Endothelial cell (in vitro differentiated cells): ENCODE results near the gene CLEC2L. TPM values are rescaled to one million over a fixed set of nuclear protein-coding genes. Genes with fewer than 3 reads are reported as not detected.

Experiments
- DNase-seq: peaks from one replicate; pipeline ENCODE4 v3.0.0; 2021; ENCODE audit warnings: low spot score
- H3K27ac Mint-ChIP-seq: one replicate; pipeline ENCODE4 v1.8.0; 2021; ENCODE audit warnings: mixed read lengths, inconsistent platforms; ENCODE audit not compliant: unreplicated experiment
- H3K27me3 Mint-ChIP-seq: one replicate; pipeline ENCODE4 v1.8.0; 2021; ENCODE audit warnings: mild to moderate bottlenecking, moderate library complexity, mixed read lengths, inconsistent platforms; ENCODE audit not compliant: unreplicated experiment
- H3K36me3 Mint-ChIP-seq: one replicate; pipeline ENCODE4 v1.8.0; 2021; ENCODE audit warnings: mild to moderate bottlenecking, low read depth, mixed read lengths, inconsistent platforms; ENCODE audit not compliant: unreplicated experiment
- H3K4me1 Mint-ChIP-seq: one replicate; pipeline ENCODE4 v1.8.0; 2021; ENCODE audit warnings: mild to moderate bottlenecking, mixed read lengths, inconsistent platforms; ENCODE audit not compliant: unreplicated experiment
- H3K4me3 Mint-ChIP-seq: one replicate; pipeline ENCODE4 v1.8.0; 2021; ENCODE audit warnings: mild to moderate bottlenecking, mixed read lengths, inconsistent platforms; ENCODE audit not compliant: unreplicated experiment
- H3K9me3 Mint-ChIP-seq: one replicate; pipeline ENCODE4 v1.8.0; 2021; ENCODE audit warnings: mixed read lengths, inconsistent platforms; ENCODE audit not compliant: unreplicated experiment
- CTCF ChIP-seq: fragments of 200-600 bp; sonication (generic); IDR thresholded peaks from one replicate; pipeline ENCODE4 v1.5.0; 2021; ENCODE audit warnings: antibody characterized with exemption; ENCODE audit not compliant: unreplicated experiment
- total RNA-seq: library from RNA; stranded (reverse); fragmentation: NEBNext Ultra II Directional; extraction: Animal tissue kit (Norgen Biotek cat#: 25700); gene quantifications from one replicate; pipeline ENCODE4 v1.2.1, GENCODE V29; 2021; ENCODE audit not compliant: unreplicated experiment

CLEC2L gene
- total RNA-seq, 1 donor from 2014 or later, result not detected

- H3K27me3 Mint-ChIP-seq, result peaks cover 2% of the 10 kb centered on the region
- no peaks in the 10 kb centered on the region for H3K9me3 Mint-ChIP-seq
- TF ChIP-seq CTCF, result no peak
- no peak overlapping the region for H3K27ac Mint-ChIP-seq
- peaks cover 18% of the 10 kb centered on the region for H3K36me3 Mint-ChIP-seq
- no peak for DNase-seq
- no peak overlapping the region for H3K4me3 Mint-ChIP-seq
- H3K4me1 Mint-ChIP-seq, result no peaks in the 10 kb centered on the region
Measured at GRCh38 chr7:139576179-139576973, 52.9 kb downstream of the CLEC2L start.

DNA sequence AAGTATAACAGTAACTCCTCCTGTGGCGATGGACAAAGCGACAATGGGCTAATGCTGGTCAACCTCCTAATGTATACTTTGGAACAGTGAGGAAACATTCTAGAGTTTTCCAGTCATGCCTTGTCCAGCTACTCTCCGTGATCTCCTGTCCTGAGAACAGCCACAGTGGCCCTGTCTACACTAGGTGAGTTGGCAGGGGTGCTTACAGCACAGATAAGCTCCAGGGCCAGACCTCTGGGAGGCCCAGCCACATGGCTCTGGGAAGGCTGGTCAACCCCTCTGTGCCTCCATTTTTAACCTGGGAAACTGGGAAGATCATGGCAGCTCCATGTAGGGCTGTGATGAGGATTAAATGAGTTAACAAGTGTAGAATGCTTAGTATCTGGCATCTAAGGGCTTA is 57.0 kb downstream of the CLEC2L start:
- H3K4me1 Mint-ChIP-seq, result peaks cover 10% of the 10 kb centered on the region
- peaks cover 22% of the 10 kb centered on the region for H3K36me3 Mint-ChIP-seq
- no peak for DNase-seq
- H3K9me3 Mint-ChIP-seq, result no peaks in the 10 kb centered on the region
- no peak overlapping the region for H3K27ac Mint-ChIP-seq
- peaks cover 2% of the 10 kb centered on the region for H3K27me3 Mint-ChIP-seq
- H3K4me3 Mint-ChIP-seq, result no peak overlapping the region
- TF ChIP-seq CTCF, result no peak

DNA sequence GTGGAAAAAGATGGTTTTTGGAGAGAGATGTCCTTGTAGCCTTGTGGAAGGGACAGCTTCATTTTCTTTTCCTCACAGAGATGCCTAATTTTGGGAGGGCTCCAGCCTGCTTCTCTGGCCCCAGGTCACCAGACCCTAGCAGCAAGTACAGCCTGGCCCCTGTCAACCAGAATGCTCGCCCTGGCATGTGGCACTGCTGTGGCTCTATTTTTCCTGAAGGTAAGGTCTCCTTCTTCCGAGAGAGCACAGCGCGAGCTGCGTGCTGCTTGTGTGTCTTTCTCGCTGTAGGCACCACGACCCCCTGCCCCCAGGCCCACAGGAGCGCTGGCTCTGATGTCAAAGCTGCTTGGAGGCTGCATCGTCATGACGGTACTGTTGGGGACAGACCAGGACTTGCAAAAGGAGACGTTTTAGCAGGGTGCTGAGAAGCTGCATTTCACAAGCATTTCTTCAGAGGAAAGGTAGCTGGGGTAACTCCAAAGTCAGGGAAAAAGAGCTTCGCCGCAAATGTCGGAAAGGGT is 58.7 kb downstream of the CLEC2L start:
- H3K36me3 Mint-ChIP-seq, result peaks cover 17% of the 10 kb centered on the region
- H3K9me3 Mint-ChIP-seq, result no peaks in the 10 kb centered on the region
- DNase-seq, result no peak

DNA sequence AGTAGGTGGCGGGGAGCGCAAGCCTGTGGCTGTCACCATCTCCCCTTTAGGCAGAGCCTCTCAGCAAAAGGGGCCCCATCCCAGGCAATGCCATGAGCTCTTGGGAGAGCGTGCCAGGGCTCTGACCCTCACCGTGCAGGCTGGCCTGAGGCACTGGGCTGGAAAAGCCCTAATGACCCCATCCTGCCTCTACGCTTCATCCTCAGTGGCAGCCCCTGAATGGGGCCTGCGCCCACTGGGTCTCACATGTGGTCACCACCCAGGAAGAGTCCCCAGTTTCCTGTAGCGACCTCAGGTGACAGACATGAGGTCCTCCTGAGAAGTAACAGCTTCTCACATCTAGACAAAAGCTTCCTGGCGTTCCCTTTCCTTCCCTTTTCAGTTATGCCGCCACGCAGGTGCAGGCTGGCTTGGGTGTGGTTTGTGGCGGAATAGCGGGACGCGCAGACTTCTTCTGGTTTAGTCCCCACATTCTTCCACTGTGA is 59.2 kb downstream of the CLEC2L start:
- Mint-ChIP-seq H3K4me1 (peaks cover 10% of the 10 kb centered on the region), H3K27me3 (peaks cover 2% of the 10 kb centered on the region), H3K4me3 (no peak overlapping the region), H3K9me3 (no peaks in the 10 kb centered on the region), H3K27ac (no peak overlapping the region), H3K36me3 (peaks cover 17% of the 10 kb centered on the region)
- no peak for TF ChIP-seq CTCF
- no peak for DNase-seq

More for the DNA sequence above, 58.7 kb downstream of the CLEC2L start:
- peaks cover 10% of the 10 kb centered on the region for H3K4me1 Mint-ChIP-seq
- no peak for TF ChIP-seq CTCF
- no peak overlapping the region for H3K4me3 Mint-ChIP-seq
- H3K27me3 Mint-ChIP-seq, result peaks cover 2% of the 10 kb centered on the region
- no peak overlapping the region for H3K27ac Mint-ChIP-seq
